HEK293 (cell line): ENCODE measurements around the gene ACSS1.

Source experiments
- CTCF ChIP-seq: fragments of 450-650 bp; formaldehyde crosslinking; IDR thresholded peaks from 2 replicates; pipeline ENCODE4 v1.5.1; 2016; ENCODE audit warnings: missing biosample characterization, missing genetic modification characterization
- KLF1 ChIP-seq: fragments of 450-650 bp; formaldehyde crosslinking; IDR thresholded peaks from 2 replicates; pipeline ENCODE4 v1.5.1; 2016; ENCODE audit warnings: missing biosample characterization, missing genetic modification characterization
- YY1 ChIP-seq: fragments of 450-650 bp; formaldehyde crosslinking; IDR thresholded peaks from 2 replicates; pipeline ENCODE4 v1.5.1; 2018; ENCODE audit warnings: missing biosample characterization, missing genetic modification characterization
- ZNF121 ChIP-seq: fragments of 450-650 bp; formaldehyde crosslinking; IDR thresholded peaks from 2 replicates; pipeline ENCODE4 v1.5.1; 2016; ENCODE audit warnings: missing biosample characterization, missing genetic modification characterization
- ZNF16 ChIP-seq: fragments of 450-650 bp; formaldehyde crosslinking; IDR thresholded peaks from 2 replicates; pipeline ENCODE4 v1.5.1; 2016; ENCODE audit warnings: low read depth, missing biosample characterization, missing genetic modification characterization
- ZNF626 ChIP-seq: fragments of 450-650 bp; sonication (Bioruptor Pico); formaldehyde crosslinking; IDR thresholded peaks from 2 replicates; pipeline ENCODE4 v1.5.1; 2018; ENCODE audit warnings: missing biosample characterization, missing genetic modification characterization, inconsistent platforms
- TF ChIP-seq, protein P1 (sequence below): fragments of 450-650 bp; IDR thresholded peaks from 2 replicates; pipeline ENCODE4 v1.5.1; 2018; ENCODE audit warnings: missing biosample characterization, mild to moderate bottlenecking, missing genetic modification characterization

GRCh38 chr20:24987244-24987643 lies 70.7 kb downstream of the ACSS1 start:
- TF ChIP-seq YY1 (tag by site-specific recombination) (no peak), CTCF (tag by site-specific recombination) (no peak), ZNF16 (tag by site-specific recombination) (no peak), KLF1 (no peak), ZNF626 (no peak), ZNF121 (tag by site-specific recombination) (no peak)
- TF ChIP-seq, protein P1, sequence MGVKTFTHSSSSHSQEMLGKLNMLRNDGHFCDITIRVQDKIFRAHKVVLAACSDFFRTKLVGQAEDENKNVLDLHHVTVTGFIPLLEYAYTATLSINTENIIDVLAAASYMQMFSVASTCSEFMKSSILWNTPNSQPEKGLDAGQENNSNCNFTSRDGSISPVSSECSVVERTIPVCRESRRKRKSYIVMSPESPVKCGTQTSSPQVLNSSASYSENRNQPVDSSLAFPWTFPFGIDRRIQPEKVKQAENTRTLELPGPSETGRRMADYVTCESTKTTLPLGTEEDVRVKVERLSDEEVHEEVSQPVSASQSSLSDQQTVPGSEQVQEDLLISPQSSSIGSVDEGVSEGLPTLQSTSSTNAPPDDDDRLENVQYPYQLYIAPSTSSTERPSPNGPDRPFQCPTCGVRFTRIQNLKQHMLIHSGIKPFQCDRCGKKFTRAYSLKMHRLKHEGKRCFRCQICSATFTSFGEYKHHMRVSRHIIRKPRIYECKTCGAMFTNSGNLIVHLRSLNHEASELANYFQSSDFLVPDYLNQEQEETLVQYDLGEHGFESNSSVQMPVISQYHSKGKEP (tag by site-specific recombination) = no peak
